Tibial artery (tissue), 4 donors: ENCODE data around the gene GOLT1A.

Source experiments
- DNase-seq, 2 donors: peaks; one replicate each; pipeline ENCODE4 v3.0.0-alpha.2; 2019
- H3K27ac ChIP-seq, 2 donors: fragments of 200-600 bp; sonication (generic) in 1 of 2; 1 replicate in 1 of 2; 2 replicates in 1 of 2; pipeline ENCODE4 v1.5.1; 2018 to 2019; ENCODE audit warnings: mild to moderate bottlenecking in 1 of 2
- H3K27me3 ChIP-seq, 2 donors: fragments of 200-600 bp; sonication (generic) in 1 of 2; one replicate each; pipeline versions ENCODE4 v1.5.1 to v1.6.0; 2016 to 2019
- H3K36me3 ChIP-seq, 3 donors: fragments of 200-600 bp; sonication (generic) in 2 of 3; one replicate each; pipeline ENCODE4 v1.5.1; 2016 to 2019; ENCODE audit warnings: mild to moderate bottlenecking in 2 of 3
- H3K4me1 ChIP-seq, 4 donors: fragments of 200-600 bp; sonication (generic) in 2 of 4; 1 replicate in 3 of 4; 2 replicates in 1 of 4; pipeline ENCODE4 v1.5.1; 2016 to 2019
- H3K4me3 ChIP-seq, 2 donors: fragments of 200-600 bp; sonication (generic) in 1 of 2; 1 replicate in 1 of 2; 2 replicates in 1 of 2; pipeline ENCODE4 v1.5.1; 2018 to 2019; ENCODE audit warnings: mild to moderate bottlenecking in 2 of 2
- H3K9me3 ChIP-seq, 3 donors: fragments of 200-600 bp; sonication (generic) in 1 of 3; one replicate each; pipeline ENCODE4 v1.5.1; 2016 to 2019
- intact Hi-C: fragments of 100-400 bp; cut with DNase I; formaldehyde crosslinking; loops from one replicate; pipeline ENCODE4 v1.15.0; 2023; ENCODE audit warnings: low total_unique reads
- TF ChIP-seq, protein P1 (sequence below), 2 experiments: fragments of 200-600 bp in 1 of 2; fragments of 450-650 bp in 1 of 2; IDR thresholded peaks; one replicate each; pipeline ENCODE4 v1.5.1; 2017 to 2019; ENCODE audit warnings: antibody characterized with exemption in 2 of 2, mild to moderate bottlenecking in 1 of 2, moderate library complexity in 1 of 2

GOLT1A gene

DNA sequence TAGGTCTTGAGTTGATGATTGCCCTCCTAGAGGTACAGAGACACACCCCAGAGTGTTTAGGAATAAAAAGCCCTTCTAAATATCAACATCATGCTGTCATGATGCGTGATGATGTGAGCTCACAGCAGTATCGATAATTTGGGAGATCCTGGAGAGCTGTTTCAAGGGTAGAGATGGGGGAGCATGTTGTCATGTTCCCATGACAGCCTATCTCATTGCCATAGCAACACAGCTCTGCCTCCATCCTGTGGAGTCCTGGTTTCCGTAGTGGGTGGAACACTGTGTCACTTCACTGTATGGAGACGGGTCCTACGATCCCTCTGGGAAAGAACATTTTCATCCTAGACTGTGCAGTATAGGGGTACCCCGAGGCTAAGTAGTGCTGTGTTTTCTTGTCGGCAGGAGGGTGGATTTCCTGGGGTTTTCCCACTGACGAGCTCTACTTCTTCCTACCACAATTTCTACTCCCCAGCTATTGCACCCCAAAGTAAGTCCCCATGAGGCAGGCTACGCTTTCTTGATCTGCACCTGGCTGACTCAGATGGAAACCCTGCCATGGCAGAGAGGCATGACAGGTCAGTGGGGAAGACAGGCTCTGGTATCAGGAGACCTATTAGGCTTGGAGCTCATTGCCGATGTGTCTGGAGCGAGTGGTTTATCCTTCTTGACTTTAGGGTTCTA lies 24.7 kb downstream of the GOLT1A start:
- DNase-seq = no peak
- H3K27ac ChIP-seq = no peak overlapping the region
- no peaks in the 10 kb centered on the region for H3K36me3 ChIP-seq
- peaks cover 0 to 8% (median 4%) of the 10 kb centered on the region in 4 donors for H3K4me1 ChIP-seq
- no peaks in the 10 kb centered on the region for H3K9me3 ChIP-seq
- H3K27me3 ChIP-seq = peaks cover 0 to 70% of the 10 kb centered on the region in 2 donors
- TF ChIP-seq, protein P1, sequence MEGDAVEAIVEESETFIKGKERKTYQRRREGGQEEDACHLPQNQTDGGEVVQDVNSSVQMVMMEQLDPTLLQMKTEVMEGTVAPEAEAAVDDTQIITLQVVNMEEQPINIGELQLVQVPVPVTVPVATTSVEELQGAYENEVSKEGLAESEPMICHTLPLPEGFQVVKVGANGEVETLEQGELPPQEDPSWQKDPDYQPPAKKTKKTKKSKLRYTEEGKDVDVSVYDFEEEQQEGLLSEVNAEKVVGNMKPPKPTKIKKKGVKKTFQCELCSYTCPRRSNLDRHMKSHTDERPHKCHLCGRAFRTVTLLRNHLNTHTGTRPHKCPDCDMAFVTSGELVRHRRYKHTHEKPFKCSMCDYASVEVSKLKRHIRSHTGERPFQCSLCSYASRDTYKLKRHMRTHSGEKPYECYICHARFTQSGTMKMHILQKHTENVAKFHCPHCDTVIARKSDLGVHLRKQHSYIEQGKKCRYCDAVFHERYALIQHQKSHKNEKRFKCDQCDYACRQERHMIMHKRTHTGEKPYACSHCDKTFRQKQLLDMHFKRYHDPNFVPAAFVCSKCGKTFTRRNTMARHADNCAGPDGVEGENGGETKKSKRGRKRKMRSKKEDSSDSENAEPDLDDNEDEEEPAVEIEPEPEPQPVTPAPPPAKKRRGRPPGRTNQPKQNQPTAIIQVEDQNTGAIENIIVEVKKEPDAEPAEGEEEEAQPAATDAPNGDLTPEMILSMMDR (IDR thresholded peaks at IDR 0.05) = no peak
- no peak overlapping the region for H3K4me3 ChIP-seq
- intact Hi-C loops = no loop called here

DNA sequence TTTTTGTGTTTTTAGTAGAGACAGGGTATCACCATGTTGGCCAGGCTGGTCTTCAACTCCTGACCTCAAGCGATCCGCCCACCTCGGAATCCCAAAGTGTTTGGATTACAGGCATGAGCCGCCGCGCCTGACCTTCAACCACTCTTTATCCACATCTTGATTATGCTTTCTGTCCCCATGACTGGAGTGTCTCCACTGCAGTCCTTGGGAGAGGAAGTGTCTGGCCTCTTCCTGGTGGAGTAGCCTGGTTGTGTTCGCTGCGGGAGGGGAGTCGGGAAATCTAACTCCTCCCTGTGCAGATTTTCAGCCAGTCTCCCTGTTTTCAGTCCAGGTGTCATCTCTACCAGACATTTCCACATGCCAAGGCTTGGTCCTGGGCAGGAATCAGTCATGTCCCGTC lies 27.2 kb downstream of the GOLT1A start:
- TF ChIP-seq, protein P1 (IDR thresholded peaks at IDR 0.05) = no peak
- Histone ChIP-seq H3K4me1 (peaks cover 0 to 8% (median 4%) of the 10 kb centered on the region in 4 donors), H3K27me3 (peaks cover 0 to 54% of the 10 kb centered on the region in 2 donors), H3K36me3 (no peaks in the 10 kb centered on the region), H3K4me3 (no peak overlapping the region), H3K9me3 (no peaks in the 10 kb centered on the region), H3K27ac (no peak overlapping the region)
- DNase-seq = no peak
- intact Hi-C loops = no loop called here

DNA sequence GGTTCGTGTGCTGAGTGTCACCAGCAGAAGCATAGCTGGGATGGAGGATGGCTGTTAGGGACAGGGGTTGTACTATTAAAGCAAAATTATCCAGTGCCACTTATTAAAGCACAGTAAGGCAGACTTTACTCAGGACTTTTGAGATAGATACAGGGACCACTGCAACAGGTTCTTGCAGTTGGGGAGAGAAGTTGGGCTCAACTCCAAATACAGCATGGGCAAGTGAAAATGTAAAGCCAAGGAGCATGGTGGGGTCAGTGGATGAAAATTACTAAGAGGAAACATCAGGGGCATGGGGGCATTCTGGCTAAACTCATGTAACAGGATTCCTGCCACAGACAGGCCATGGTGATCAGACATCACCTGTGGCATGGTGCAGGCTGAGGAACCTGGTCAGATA lies 32.7 kb downstream of the GOLT1A start:
- DNase-seq = no peak
- TF ChIP-seq, protein P1 (IDR thresholded peaks at IDR 0.05) = no peak
- Histone ChIP-seq H3K36me3 (no peaks in the 10 kb centered on the region), H3K4me3 (no peak overlapping the region), H3K27me3 (peaks cover 0 to 23% of the 10 kb centered on the region in 2 donors), H3K9me3 (no peaks in the 10 kb centered on the region), H3K27ac (no peak overlapping the region), H3K4me1 (no peaks in the 10 kb centered on the region)
- intact Hi-C loops = no loop called here

DNA sequence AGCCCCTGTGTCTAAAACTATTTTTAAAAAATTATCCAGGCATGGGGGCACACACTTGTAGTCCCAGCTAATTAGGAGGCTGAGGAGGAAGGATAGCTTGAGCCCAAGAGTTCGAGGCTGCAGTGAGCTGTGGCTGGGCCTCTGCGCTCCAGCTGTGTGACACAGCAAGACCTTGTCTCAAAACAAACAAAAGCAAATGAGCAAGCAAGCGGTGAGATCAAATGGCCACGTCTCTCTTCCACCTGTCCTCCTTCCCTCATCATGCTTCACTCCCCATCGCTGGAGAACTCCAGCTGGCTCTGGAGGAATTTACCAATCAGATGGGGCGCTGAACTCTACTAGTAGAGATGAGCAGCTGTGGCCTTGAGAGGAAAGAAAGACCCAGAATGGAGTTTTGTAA lies 33.7 kb downstream of the GOLT1A start:
- DNase-seq = no peak
- intact Hi-C loops = no loop called here
- no peaks in the 10 kb centered on the region for H3K4me1 ChIP-seq
- TF ChIP-seq, protein P1 (IDR thresholded peaks at IDR 0.05) = no peak
- H3K4me3 ChIP-seq = no peak overlapping the region
- no peaks in the 10 kb centered on the region for H3K36me3 ChIP-seq
- no peak overlapping the region for H3K27ac ChIP-seq
- peaks cover 0 to 26% of the 10 kb centered on the region in 2 donors for H3K27me3 ChIP-seq
- H3K9me3 ChIP-seq = no peaks in the 10 kb centered on the region

DNA sequence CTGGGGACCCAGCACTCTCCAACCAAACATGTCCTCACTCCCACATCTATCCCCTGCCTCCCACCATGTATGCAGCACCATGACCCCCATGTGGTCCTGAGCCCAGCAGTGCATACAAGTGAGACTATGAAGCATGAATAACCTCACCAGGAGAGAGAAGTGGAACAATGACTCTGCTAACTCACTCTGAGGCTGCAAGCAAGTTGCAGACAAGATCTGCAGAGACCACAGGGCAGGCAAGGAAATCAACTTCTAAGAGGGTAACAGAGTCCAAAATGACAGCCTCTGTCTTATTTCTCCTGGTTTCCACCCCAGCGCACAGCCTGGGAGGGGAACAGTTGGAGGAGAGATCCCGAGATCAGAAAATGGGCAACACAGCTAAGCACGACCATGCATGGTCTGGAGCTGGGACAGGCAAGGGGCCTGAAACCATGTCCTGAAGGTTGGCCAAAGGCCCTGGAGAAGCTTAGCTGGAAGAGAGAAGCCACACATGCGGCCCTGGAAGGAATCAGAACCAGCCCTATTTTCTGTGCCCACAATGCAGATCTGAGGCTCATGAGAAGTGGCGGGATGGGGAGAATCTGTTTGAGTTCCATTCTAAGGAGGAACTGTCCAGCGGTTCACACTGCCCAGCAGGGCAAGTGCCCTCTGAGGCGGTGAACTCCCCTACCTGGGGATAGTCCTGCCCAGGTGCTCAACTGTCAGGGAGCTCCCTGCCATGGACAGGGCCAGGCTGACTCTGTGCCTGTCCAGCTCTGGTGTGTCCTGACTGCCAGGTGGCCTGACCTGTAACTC lies 35.1 kb downstream of the GOLT1A start:
- Histone ChIP-seq H3K27ac (no peak overlapping the region), H3K4me1 (no peaks in the 10 kb centered on the region), H3K9me3 (no peaks in the 10 kb centered on the region), H3K27me3 (peaks cover 0 to 32% of the 10 kb centered on the region in 2 donors), H3K4me3 (no peak overlapping the region), H3K36me3 (no peaks in the 10 kb centered on the region)
- DNase-seq = no peak
- intact Hi-C loops = no loop called here
- TF ChIP-seq, protein P1 (IDR thresholded peaks at IDR 0.05) = no peak
